Natural killer cell (primary cell): ENCODE measurements around the gene CIAO3. TPM values are rescaled to one million over a fixed set of nuclear protein-coding genes. Genes with fewer than 3 reads are reported as not detected.

ENCODE experiments used
- ATAC-seq, 3 donors: fragments of 150-1000 bp in 2 of 3; fragments of 200-7000 bp in 1 of 3; cut with Tn5 transposase; 1 replicate in 1 of 3; 2 replicates in 2 of 3; pipeline ENCODE4 v1.10.0; 2021; ENCODE audit warnings: mild to moderate bottlenecking in 2 of 3, moderate library complexity in 2 of 3
- DNase-seq, 2 donors: peaks; one replicate each; pipeline versions ENCODE4 v3.0.0 to v3.0.0-alpha.2; 2013 to 2021; ENCODE audit warnings: mixed read lengths in 1 of 2
- H3K27ac ChIP-seq: one replicate; pipeline ENCODE4 v1.5.1; 2013; ENCODE audit warnings: mild to moderate bottlenecking, low read length
- H3K27me3 ChIP-seq: one replicate; pipeline ENCODE4 v1.6.1; 2013; ENCODE audit warnings: low read length; ENCODE audit not compliant: control insufficient read depth, insufficient read depth
- H3K36me3 ChIP-seq: one replicate; pipeline ENCODE4 v1.6.1; 2013; ENCODE audit warnings: low read length; ENCODE audit not compliant: control insufficient read depth, insufficient read depth
- H3K4me1 ChIP-seq: one replicate; pipeline ENCODE4 v1.6.1; 2013; ENCODE audit warnings: low read length; ENCODE audit not compliant: control insufficient read depth, insufficient read depth
- H3K4me3 ChIP-seq: one replicate; pipeline ENCODE4 v1.5.1; 2013; ENCODE audit warnings: low read length
- H3K9me3 ChIP-seq: one replicate; pipeline ENCODE4 v1.6.1; 2013; ENCODE audit warnings: low read length; ENCODE audit not compliant: control insufficient read depth, insufficient read depth
- H3K27ac Mint-ChIP-seq, 2 donors: one replicate each; pipeline ENCODE4 v1.8.0; 2022; ENCODE audit warnings: mild to moderate bottlenecking in 2 of 2, mixed read lengths in 2 of 2, moderate library complexity in 1 of 2
- H3K27me3 Mint-ChIP-seq, 2 donors: one replicate each; pipeline ENCODE4 v1.8.0; 2022; ENCODE audit warnings: low read depth in 2 of 2, mixed read lengths in 2 of 2
- H3K36me3 Mint-ChIP-seq: one replicate; pipeline ENCODE4 v1.8.0; 2022; ENCODE audit warnings: mixed read lengths
- H3K4me1 Mint-ChIP-seq, 2 donors: one replicate each; pipeline ENCODE4 v1.8.0; 2022; ENCODE audit warnings: mixed read lengths in 2 of 2
- H3K4me3 Mint-ChIP-seq: one replicate; pipeline ENCODE4 v1.8.0; 2022; ENCODE audit warnings: mild to moderate bottlenecking, moderate library complexity, mixed read lengths
- H3K9me3 Mint-ChIP-seq, 2 donors: one replicate each; pipeline ENCODE4 v1.8.0; 2022; ENCODE audit warnings: mixed read lengths in 2 of 2
- CTCF ChIP-seq: fragments of 200-600 bp; IDR thresholded peaks from one replicate; pipeline ENCODE4 v1.8.0; 2022; ENCODE audit warnings: antibody characterized with exemption
- WGBS: methylation state at CpG from one replicate; pipeline ENCODE4 v1.1.7; 2013; ENCODE audit warnings: missing lambda C conversion rate; ENCODE audit not compliant: insufficient coverage; 5-methylcytosine and 5-hydroxymethylcytosine counted together
- intact Hi-C: fragments of 100-400 bp; cut with micrococcal nuclease; formaldehyde crosslinking; loops from one replicate; pipeline ENCODE4 v1.14.2; 2022
- total RNA-seq, 4 donors: library from RNA; stranded (reverse); fragments of 120-200 nt in 1 of 4; gene quantifications; one replicate each; pipeline versions ENCODE4 v1.2.3 to v1.2.4, GENCODE V29; 2013 to 2022

Gene CIAO3
- total RNA-seq, 3 donors from 2014 or later (not counting 1 experiment from before 2014, with no cell fraction given), result 36.9 to 39.8 (median 37.5) TPM

- Histone ChIP-seq H3K36me3 (no peaks in the 10 kb centered on the region), H3K27ac (no peak overlapping the region), H3K27me3 (no peaks in the 10 kb centered on the region), H3K9me3 (no peaks in the 10 kb centered on the region), H3K4me1 (peaks cover 1% of the 10 kb centered on the region), H3K4me3 (no peak overlapping the region)
- H3K9me3 Mint-ChIP-seq, result no peaks in the 10 kb centered on the region
- intact Hi-C loops, result no loop called here
- peaks cover 0 to 5% of the 10 kb centered on the region in 2 donors for H3K4me1 Mint-ChIP-seq
- TF ChIP-seq CTCF, result no peak
- DNase-seq (no peak), ATAC-seq (no peak)
- H3K4me3 Mint-ChIP-seq, result no peak overlapping the region
- H3K27me3 Mint-ChIP-seq, result no peaks in the 10 kb centered on the region
- H3K27ac Mint-ChIP-seq, result no peak overlapping the region
- WGBS, result 91% methylated on average over 16 of the region's 16 CpGs
- no peaks in the 10 kb centered on the region for H3K36me3 Mint-ChIP-seq
Observed at GRCh38 chr16:780296-780695, 39.5 kb upstream of the CIAO3 start.

- Mint-ChIP-seq H3K27me3 (no peaks in the 10 kb centered on the region), H3K9me3 (no peaks in the 10 kb centered on the region), H3K27ac (no peak overlapping the region), H3K36me3 (no peaks in the 10 kb centered on the region), H3K4me1 (no peaks in the 10 kb centered on the region), H3K4me3 (no peak overlapping the region)
- Histone ChIP-seq H3K4me3 (no peak overlapping the region), H3K27me3 (no peaks in the 10 kb centered on the region), H3K27ac (no peak overlapping the region), H3K4me1 (no peaks in the 10 kb centered on the region), H3K36me3 (no peaks in the 10 kb centered on the region), H3K9me3 (no peaks in the 10 kb centered on the region)
- ATAC-seq (no peak), DNase-seq (no peak)
- TF ChIP-seq CTCF, result no peak
- intact Hi-C loops, result no loop called here
- WGBS, result 87% methylated on average over 13 of the region's 13 CpGs
Observed at GRCh38 chr16:779561-779960, 38.8 kb upstream of the CIAO3 start.

- no peak for ATAC-seq
- no peaks in the 10 kb centered on the region for H3K36me3 Mint-ChIP-seq
- H3K4me3 ChIP-seq, result no peak overlapping the region
- no peak overlapping the region for H3K27ac Mint-ChIP-seq
- H3K9me3 ChIP-seq, result no peaks in the 10 kb centered on the region
- TF ChIP-seq CTCF, result no peak
- intact Hi-C loops, result no loop called here
- no peaks in the 10 kb centered on the region for H3K27me3 Mint-ChIP-seq
- no peak overlapping the region for H3K27ac ChIP-seq
- no peaks in the 10 kb centered on the region for H3K9me3 Mint-ChIP-seq
- H3K4me1 Mint-ChIP-seq, result no peaks in the 10 kb centered on the region
- DNase-seq, result no peak
- 87% methylated on average over 6 of the region's 6 CpGs for WGBS
- no peak overlapping the region for H3K4me3 Mint-ChIP-seq
- H3K4me1 ChIP-seq, result no peaks in the 10 kb centered on the region
- no peaks in the 10 kb centered on the region for H3K36me3 ChIP-seq
- H3K27me3 ChIP-seq, result no peaks in the 10 kb centered on the region
Observed at GRCh38 chr16:778909-779527, 38.2 kb upstream of the CIAO3 start.

- H3K27ac ChIP-seq, result no peak overlapping the region
- Mint-ChIP-seq H3K27ac (no peak overlapping the region), H3K36me3 (no peaks in the 10 kb centered on the region), H3K9me3 (no peaks in the 10 kb centered on the region), H3K27me3 (no peaks in the 10 kb centered on the region), H3K4me1 (no peaks in the 10 kb centered on the region), H3K4me3 (no peak overlapping the region)
- DNase-seq, result no peak
- intact Hi-C loops, result no loop called here
- no peaks in the 10 kb centered on the region for H3K9me3 ChIP-seq
- H3K27me3 ChIP-seq, result no peaks in the 10 kb centered on the region
- no peaks in the 10 kb centered on the region for H3K4me1 ChIP-seq
- 90% methylated on average over 11 of the region's 11 CpGs for WGBS
- TF ChIP-seq CTCF, result no peak
- ATAC-seq, result no peak
- no peaks in the 10 kb centered on the region for H3K36me3 ChIP-seq
- no peak overlapping the region for H3K4me3 ChIP-seq
Observed at GRCh38 chr16:778447-778846, 37.6 kb upstream of the CIAO3 start.
